ENCODE results near the gene TENM3. TPM values are rescaled to one million over a fixed set of nuclear protein-coding genes. Genes with fewer than 3 reads are reported as not detected.

Gene TENM3
- total and polyA plus RNA-seq, 12 donors: 2.6 to 54.4 (median 42.8) TPM

GRCh38 chr4:182694551-182694950, 451.3 kb downstream of the TENM3 start:
- 83 to 97% (median 87%) methylated on average over 2 of the region's 2 CpGs for WGBS, 4 donors
- DNase-seq: no peak
- intact Hi-C loops (cut with DNase I): no loop called here
- H3K36me3 ChIP-seq (replicated peaks in 1 of 2): no peaks in the 10 kb centered on the region
- no peaks in the 10 kb centered on the region for H3K27me3 ChIP-seq
- TF ChIP-seq POLR2A (IDR thresholded peaks at IDR 0.05): no peak
- TF ChIP-seq CTCF (IDR thresholded peaks at IDR 0.05): no peak
- H3K27ac ChIP-seq: no peak overlapping the region
- H3K9me3 ChIP-seq (replicated peaks in 1 of 3): no peaks in the 10 kb centered on the region
- H3K4me3 ChIP-seq: no peak overlapping the region
- no peaks in the 10 kb centered on the region for H3K4me1 ChIP-seq (replicated peaks in 1 of 2)

- no peaks in the 10 kb centered on the region for H3K9me3 ChIP-seq (replicated peaks in 1 of 3)
- H3K27me3 ChIP-seq: no peaks in the 10 kb centered on the region
- H3K36me3 ChIP-seq (replicated peaks in 1 of 2): no peaks in the 10 kb centered on the region
- no peak overlapping the region for H3K27ac ChIP-seq
- intact Hi-C loops (cut with DNase I): no loop called here
- TF ChIP-seq CTCF (IDR thresholded peaks at IDR 0.05) (no peak), POLR2A (IDR thresholded peaks at IDR 0.05) (no peak)
- no peak for DNase-seq
- H3K4me3 ChIP-seq: no peak overlapping the region
- no peaks in the 10 kb centered on the region for H3K4me1 ChIP-seq (replicated peaks in 1 of 2)
- WGBS, 4 donors: 75 to 89% (median 79%) methylated on average over 3 of the region's 3 CpGs
Observed at GRCh38 chr4:182695009-182695408, 451.8 kb downstream of the TENM3 start.

- TF ChIP-seq CTCF (IDR thresholded peaks at IDR 0.05): no peak
- TF ChIP-seq POLR2A (IDR thresholded peaks at IDR 0.05): no peak
- no peak for DNase-seq
- no peak overlapping the region for H3K27ac ChIP-seq
- no peaks in the 10 kb centered on the region for H3K4me1 ChIP-seq (replicated peaks in 1 of 2)
- no peak overlapping the region for H3K4me3 ChIP-seq
- H3K9me3 ChIP-seq (replicated peaks in 1 of 3): no peaks in the 10 kb centered on the region
- intact Hi-C loops (cut with DNase I): no loop called here
- H3K36me3 ChIP-seq (replicated peaks in 1 of 2): no peaks in the 10 kb centered on the region
- H3K27me3 ChIP-seq: no peaks in the 10 kb centered on the region
- WGBS, 4 donors: 83 to 96% (median 92%) methylated on average over 2 of the region's 2 CpGs
Observed at GRCh38 chr4:182695842-182696241, 452.6 kb downstream of the TENM3 start.

- Histone ChIP-seq H3K4me1 (replicated peaks in 1 of 2) (no peaks in the 10 kb centered on the region), H3K4me3 (no peak overlapping the region), H3K9me3 (replicated peaks in 1 of 3) (no peaks in the 10 kb centered on the region), H3K27ac (no peak overlapping the region), H3K36me3 (replicated peaks in 1 of 2) (no peaks in the 10 kb centered on the region), H3K27me3 (no peaks in the 10 kb centered on the region)
- DNase-seq: no peak
- intact Hi-C loops (cut with DNase I): no loop called here
- 86 to 93% (median 88%) methylated on average over 6 of the region's 6 CpGs for WGBS, 4 donors
- TF ChIP-seq CTCF (IDR thresholded peaks at IDR 0.05): no peak
- TF ChIP-seq POLR2A (IDR thresholded peaks at IDR 0.05): no peak
Observed at GRCh38 chr4:182697094-182697493, 453.9 kb downstream of the TENM3 start.

Measured in adrenal gland (tissue), 12 donors.